Prostate gland (tissue), 2 donors: ENCODE results near the gene BDKRB2. TPM values are rescaled to one million over a fixed set of nuclear protein-coding genes. Genes with fewer than 3 reads are reported as not detected.

Experiments used
- DNase-seq: peaks from one replicate; pipeline ENCODE4 v3.0.0-alpha.2; 2019; ENCODE audit warnings: low spot score
- H3K27ac ChIP-seq, 2 donors: fragments of 200-600 bp; sonication (generic); 2 replicates each; pipeline ENCODE4 v1.5.1; 2017 to 2019
- H3K27me3 ChIP-seq: fragments of 200-600 bp; sonication (generic); replicated peaks from 2 replicates; pipeline ENCODE4 v1.5.1; 2019; ENCODE audit not compliant: insufficient read depth
- H3K36me3 ChIP-seq, 2 donors: fragments of 200-600 bp; sonication (generic); 1 replicate in 1 of 2; 2 replicates in 1 of 2; pipeline versions ENCODE4 v1.5.1 to v1.8.1; 2017 to 2019
- H3K4me1 ChIP-seq: fragments of 200-600 bp; sonication (generic); replicated peaks from 2 replicates; pipeline ENCODE4 v1.5.1; 2019
- H3K4me3 ChIP-seq, 2 donors: fragments of 200-600 bp; sonication (generic); 2 replicates each; pipeline ENCODE4 v1.5.1; 2017 to 2019
- H3K9me3 ChIP-seq: fragments of 200-600 bp; sonication (generic); 2 replicates; pipeline ENCODE4 v1.5.1; 2017
- CTCF ChIP-seq, 4 experiments: fragments of 200-600 bp in 2 of 4; fragments of 450-650 bp in 2 of 4; sonication (generic) in 2 of 4; IDR thresholded peaks; 1 replicate in 3 of 4; 2 replicates in 1 of 4; pipeline ENCODE4 v1.5.1; 2016 to 2019; ENCODE audit warnings: antibody characterized with exemption in 4 of 4, mild to moderate bottlenecking in 2 of 4, moderate library complexity in 2 of 4
- POLR2A ChIP-seq: fragments of 450-650 bp; IDR thresholded peaks from one replicate; pipeline ENCODE4 v1.6.1; 2016; ENCODE audit warnings: antibody characterized with exemption, mild to moderate bottlenecking
- POLR2AphosphoS5 ChIP-seq: sonication (generic); formaldehyde crosslinking; IDR thresholded peaks from one replicate; pipeline ENCODE4 v1.6.1; 2017; ENCODE audit warnings: antibody characterized with exemption
- WGBS: methylation state at CpG from one replicate; pipeline ENCODE4 v1.1.5; 2018; 5-methylcytosine and 5-hydroxymethylcytosine counted together
- intact Hi-C: fragments of 100-400 bp; cut with DNase I; formaldehyde crosslinking; loops from one replicate; pipeline ENCODE4 v1.14.2; 2022
- total RNA-seq, 2 donors: library from RNA; depleted of rRNA; stranded (reverse); fragments of >200 nt; gene quantifications; one replicate each; pipeline ENCODE4 v1.1.0, GENCODE V29; 2016

Gene BDKRB2
- total RNA-seq, 2 donors from 2014 or later: 0.97 to 1.2 TPM

- H3K9me3 ChIP-seq: no peaks in the 10 kb centered on the region
- TF ChIP-seq CTCF (IDR thresholded peaks at IDR 0.05) (no peak), POLR2A (no peak), POLR2AphosphoS5 (no peak)
- H3K4me1 ChIP-seq: no peaks in the 10 kb centered on the region
- DNase-seq: no peak
- no peaks in the 10 kb centered on the region for H3K27me3 ChIP-seq
- H3K4me3 ChIP-seq: no peak overlapping the region
- intact Hi-C loops: no loop called here
- H3K36me3 ChIP-seq: no peaks in the 10 kb centered on the region
- WGBS: 93% methylated on average over 4 of the region's 4 CpGs
- H3K27ac ChIP-seq: no peak overlapping the region
Measured at GRCh38 chr14:96162741-96163140, 41.9 kb upstream of the BDKRB2 start.

GRCh38 chr14:96164861-96165490 lies 39.7 kb upstream of the BDKRB2 start:
- intact Hi-C loops: no loop called here
- H3K36me3 ChIP-seq: no peaks in the 10 kb centered on the region
- TF ChIP-seq POLR2A: no peak
- TF ChIP-seq POLR2AphosphoS5: no peak
- H3K27ac ChIP-seq: no peak overlapping the region
- no peaks in the 10 kb centered on the region for H3K4me1 ChIP-seq
- no peaks in the 10 kb centered on the region for H3K9me3 ChIP-seq
- H3K4me3 ChIP-seq: no peak overlapping the region
- H3K27me3 ChIP-seq: no peaks in the 10 kb centered on the region
- no peak for DNase-seq
- WGBS: 95% methylated on average over 5 of the region's 5 CpGs

- no peak for TF ChIP-seq POLR2A
- no peaks in the 10 kb centered on the region for H3K27me3 ChIP-seq
- H3K27ac ChIP-seq: no peak overlapping the region
- H3K4me3 ChIP-seq: no peak overlapping the region
- DNase-seq: no peak
- intact Hi-C loops: no loop called here
- no peaks in the 10 kb centered on the region for H3K4me1 ChIP-seq
- WGBS: 54% methylated on average over 12 of the region's 12 CpGs
- no peaks in the 10 kb centered on the region for H3K9me3 ChIP-seq
- no peaks in the 10 kb centered on the region for H3K36me3 ChIP-seq
Measured at GRCh38 chr14:96165493-96166436, 38.9 kb upstream of the BDKRB2 start.

GRCh38 chr14:96166461-96167223 lies 38.0 kb upstream of the BDKRB2 start:
- WGBS: 77% methylated on average over 10 of the region's 10 CpGs
- DNase-seq: no peak
- Histone ChIP-seq H3K36me3 (no peaks in the 10 kb centered on the region), H3K9me3 (no peaks in the 10 kb centered on the region), H3K27ac (no peak overlapping the region), H3K27me3 (no peaks in the 10 kb centered on the region), H3K4me1 (no peaks in the 10 kb centered on the region), H3K4me3 (no peak overlapping the region)
- TF ChIP-seq POLR2AphosphoS5 (no peak), POLR2A (no peak), CTCF (IDR thresholded peaks at IDR 0.05) (no peak)
- intact Hi-C loops: no loop called here

GRCh38 chr14:96167224-96168148 lies 37.2 kb upstream of the BDKRB2 start:
- 74% methylated on average over 8 of the region's 8 CpGs for WGBS
- Histone ChIP-seq H3K9me3 (no peaks in the 10 kb centered on the region), H3K4me1 (no peaks in the 10 kb centered on the region), H3K27ac (no peak overlapping the region), H3K36me3 (no peaks in the 10 kb centered on the region), H3K4me3 (no peak overlapping the region), H3K27me3 (no peaks in the 10 kb centered on the region)
- no peak for DNase-seq
- TF ChIP-seq POLR2A (no peak), POLR2AphosphoS5 (no peak), CTCF (IDR thresholded peaks at IDR 0.05) (no peak)
- intact Hi-C loops: no loop called here
